HUES64 (cell line): ENCODE measurements around the gene TRIM67.

Experiments used
- H3K27ac ChIP-seq: 2 replicates; pipeline ENCODE4 v1.7.0; 2013; ENCODE audit warnings: low read depth, low read length, inconsistent platforms
- H3K27me3 ChIP-seq: 2 replicates; pipeline ENCODE4 v1.6.1; 2013; ENCODE audit warnings: mild to moderate bottlenecking, low read length; ENCODE audit not compliant: insufficient read depth
- H3K36me3 ChIP-seq: 2 replicates; pipeline ENCODE4 v1.6.1; 2013; ENCODE audit warnings: mild to moderate bottlenecking, low read length; ENCODE audit not compliant: insufficient read depth
- H3K4me1 ChIP-seq: 2 replicates; pipeline ENCODE4 v1.6.1; 2013; ENCODE audit warnings: mild to moderate bottlenecking, low read length, moderate library complexity; ENCODE audit not compliant: insufficient read depth
- H3K4me3 ChIP-seq: 2 replicates; pipeline ENCODE4 v1.5.1; 2013; ENCODE audit warnings: mild to moderate bottlenecking, low read length, moderate library complexity
- H3K9ac ChIP-seq: 2 replicates; pipeline ENCODE4 v1.6.1; 2013; ENCODE audit warnings: mild to moderate bottlenecking, low read depth, low read length
- H3K9me3 ChIP-seq: 2 replicates; pipeline ENCODE4 v1.6.1; 2013; ENCODE audit warnings: low read depth, low read length; ENCODE audit not compliant: insufficient read depth
- WGBS: fragments of 150-250, 120-280 bp; methylation state at CpG from one replicate; pipeline ENCODE4 v1.1.7; 2013; ENCODE audit warnings: missing lambda C conversion rate; 5-methylcytosine and 5-hydroxymethylcytosine counted together

Gene TRIM67

GRCh38 chr1:231238298-231238697, 76.4 kb downstream of the TRIM67 start:
- Histone ChIP-seq H3K36me3 (peaks cover 21% of the 10 kb centered on the region), H3K4me1 (peaks cover 13% of the 10 kb centered on the region), H3K27ac (no peak overlapping the region), H3K27me3 (no peaks in the 10 kb centered on the region), H3K9me3 (no peaks in the 10 kb centered on the region), H3K4me3 (no peak overlapping the region), H3K9ac (no peak overlapping the region)
- WGBS, result 97% methylated on average over 1 of the region's 1 CpG

DNA sequence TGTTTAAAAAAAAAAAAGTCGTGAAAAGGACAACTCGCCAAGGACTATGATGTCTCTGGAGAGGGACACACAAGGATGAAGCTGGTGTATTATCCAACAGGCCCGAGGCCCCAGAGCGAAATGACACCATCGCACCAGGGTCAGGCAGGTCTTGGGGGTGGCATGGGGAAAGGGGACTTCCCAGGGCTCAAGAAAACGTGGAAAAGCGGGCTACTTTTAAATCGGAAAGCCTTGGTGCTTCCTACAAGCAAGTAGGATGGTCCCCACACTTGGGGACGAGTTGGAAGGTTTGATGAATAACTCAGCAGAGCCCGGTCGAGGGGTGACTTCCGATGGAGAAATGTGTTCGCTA, 78.6 kb downstream of the TRIM67 start:
- no peaks in the 10 kb centered on the region for H3K27me3 ChIP-seq
- peak overlapping the region; percentile 96 for H3K4me3 ChIP-seq
- peak overlapping the region; percentile 78 for H3K27ac ChIP-seq
- peaks cover 13% of the 10 kb centered on the region for H3K4me1 ChIP-seq
- no peaks in the 10 kb centered on the region for H3K9me3 ChIP-seq
- peak overlapping the region; percentile 91 for H3K9ac ChIP-seq
- peaks cover 21% of the 10 kb centered on the region for H3K36me3 ChIP-seq
- 5% methylated on average over 13 of the region's 13 CpGs for WGBS

- Histone ChIP-seq H3K27me3 (no peaks in the 10 kb centered on the region), H3K27ac (peak within 1 kb of the TSS; percentile 78), H3K36me3 (peaks cover 21% of the 10 kb centered on the region), H3K9me3 (no peaks in the 10 kb centered on the region), H3K9ac (peak within 1 kb of the TSS; percentile 91), H3K4me1 (peaks cover 13% of the 10 kb centered on the region), H3K4me3 (peak within 1 kb of the TSS; percentile 96)
- under 1% methylated on average over 50 of the region's 51 CpGs for WGBS
Measured at GRCh38 chr1:231240883-231241735, 79.3 kb downstream of the TRIM67 start, which contains the start of gene GNPAT. Gene GNPAT, plus strand, starts transcription at chr1:231241212. Its CDS starts 167 bp downstream, at chr1:231241379.

- peak overlapping the region; percentile 91 for H3K9ac ChIP-seq
- H3K4me3 ChIP-seq, result peak overlapping the region; percentile 96
- no peaks in the 10 kb centered on the region for H3K27me3 ChIP-seq
- H3K9me3 ChIP-seq, result no peaks in the 10 kb centered on the region
- H3K4me1 ChIP-seq, result peaks cover 13% of the 10 kb centered on the region
- H3K27ac ChIP-seq, result no peak overlapping the region
- under 1% methylated on average over 10 of the region's 10 CpGs for WGBS
- H3K36me3 ChIP-seq, result peaks cover 21% of the 10 kb centered on the region
Measured at GRCh38 chr1:231241750-231242149, 79.9 kb downstream of the TRIM67 start.

GRCh38 chr1:231242516-231243198, 80.8 kb downstream of the TRIM67 start:
- no peaks in the 10 kb centered on the region for H3K27me3 ChIP-seq

DNA sequence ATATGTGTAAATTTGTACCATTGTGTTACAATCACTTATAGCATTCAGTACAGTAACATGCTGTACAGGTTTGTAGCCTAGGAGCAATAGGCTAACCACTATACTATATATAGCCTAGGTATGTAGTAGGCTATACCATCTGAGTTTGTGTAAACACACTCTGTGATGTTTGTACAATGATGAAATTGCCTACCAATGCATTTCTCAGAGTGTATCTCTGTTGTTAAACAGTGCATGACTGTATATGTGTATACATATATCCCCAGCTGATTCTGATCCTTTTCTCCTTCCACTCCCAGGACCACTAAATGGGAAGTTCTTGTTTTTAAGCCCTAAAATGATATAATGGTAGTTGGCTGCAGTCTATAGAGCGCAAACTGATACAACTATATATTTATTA, 86.9 kb downstream of the TRIM67 start:
- no CpG with 5 or more reads among the region's 1 CpG for WGBS
- Histone ChIP-seq H3K36me3 (peaks cover 29% of the 10 kb centered on the region), H3K27me3 (no peaks in the 10 kb centered on the region), H3K4me1 (no peaks in the 10 kb centered on the region), H3K9ac (no peak overlapping the region), H3K4me3 (no peak overlapping the region), H3K27ac (no peak overlapping the region), H3K9me3 (no peaks in the 10 kb centered on the region)

More at GRCh38 chr1:231242516-231243198, 80.8 kb downstream of the TRIM67 start:
- peaks cover 13% of the 10 kb centered on the region for H3K4me1 ChIP-seq
- H3K27ac ChIP-seq, result no peak overlapping the region
- WGBS, result 92% methylated on average over 4 of the region's 5 CpGs
- H3K9ac ChIP-seq, result no peak overlapping the region
- peak overlapping the region; percentile 96 for H3K4me3 ChIP-seq
- H3K36me3 ChIP-seq, result peaks cover 15% of the 10 kb centered on the region
- H3K9me3 ChIP-seq, result no peaks in the 10 kb centered on the region

GRCh38 chr1:231252336-231252735, 90.5 kb downstream of the TRIM67 start:
- Histone ChIP-seq H3K9ac (no peak overlapping the region), H3K36me3 (peaks cover 44% of the 10 kb centered on the region), H3K4me3 (no peak overlapping the region), H3K27me3 (no peaks in the 10 kb centered on the region), H3K9me3 (no peaks in the 10 kb centered on the region), H3K4me1 (no peaks in the 10 kb centered on the region), H3K27ac (no peak overlapping the region)
- 98% methylated on average over 3 of the region's 3 CpGs for WGBS

DNA sequence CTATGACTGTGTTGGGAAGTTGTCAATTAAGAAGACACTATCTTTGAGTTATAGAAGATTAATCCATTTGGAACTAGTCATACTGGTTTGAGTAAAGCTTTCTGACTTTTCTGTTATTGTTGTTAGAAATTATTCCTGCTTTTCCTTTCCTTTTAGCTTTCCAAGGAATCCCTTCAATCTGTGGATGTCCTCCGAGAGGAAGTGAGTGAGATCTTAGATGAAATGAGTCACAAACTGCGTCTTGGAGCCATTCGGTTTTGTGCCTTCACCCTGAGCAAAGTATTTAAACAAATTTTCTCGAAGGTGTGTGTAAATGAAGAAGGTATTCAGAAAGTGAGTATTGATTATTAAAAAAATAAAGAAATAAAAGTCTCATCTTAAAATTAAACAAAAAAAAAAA, 98.5 kb downstream of the TRIM67 start:
- H3K27me3 ChIP-seq, result no peaks in the 10 kb centered on the region
- H3K36me3 ChIP-seq, result peaks cover 81% of the 10 kb centered on the region
- no peaks in the 10 kb centered on the region for H3K4me1 ChIP-seq
- H3K27ac ChIP-seq, result no peak overlapping the region
- 94% methylated on average over 3 of the region's 4 CpGs for WGBS
- no peaks in the 10 kb centered on the region for H3K9me3 ChIP-seq
- no peak overlapping the region for H3K9ac ChIP-seq
- no peak overlapping the region for H3K4me3 ChIP-seq

DNA sequence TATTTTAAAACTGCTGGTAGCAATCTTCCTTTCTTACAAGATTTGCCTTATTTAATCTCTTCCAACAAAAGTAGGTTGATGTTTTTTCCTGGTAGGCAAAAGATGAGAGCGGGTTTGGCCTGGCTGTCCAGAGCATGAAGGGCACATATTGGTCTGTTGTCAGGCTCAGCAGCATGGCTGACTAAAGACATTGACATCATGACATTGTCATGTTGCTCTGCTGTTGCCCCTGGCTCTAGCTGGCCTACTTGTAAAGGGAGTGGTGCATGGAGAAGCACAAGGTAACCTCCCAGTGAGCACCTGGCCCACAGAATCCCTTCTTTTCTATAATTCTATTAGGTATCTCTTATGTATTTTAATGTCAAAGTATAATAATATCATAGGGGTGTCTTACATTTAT, 102.8 kb downstream of the TRIM67 start:
- H3K4me3 ChIP-seq, result no peak overlapping the region

GRCh38 chr1:231265379-231265778, 103.5 kb downstream of the TRIM67 start:
- no peak overlapping the region for H3K27ac ChIP-seq
- no peaks in the 10 kb centered on the region for H3K9me3 ChIP-seq
- no peak overlapping the region for H3K9ac ChIP-seq
- WGBS, result 95% methylated on average over 3 of the region's 3 CpGs
- H3K4me1 ChIP-seq, result no peaks in the 10 kb centered on the region
- H3K36me3 ChIP-seq, result peaks cover 91% of the 10 kb centered on the region
- no peaks in the 10 kb centered on the region for H3K27me3 ChIP-seq
- H3K4me3 ChIP-seq, result no peak overlapping the region

More for the DNA sequence above, 102.8 kb downstream of the TRIM67 start:
- H3K27me3 ChIP-seq, result no peaks in the 10 kb centered on the region
- no peaks in the 10 kb centered on the region for H3K4me1 ChIP-seq
- H3K27ac ChIP-seq, result no peak overlapping the region
- H3K9ac ChIP-seq, result no peak overlapping the region
- 98% methylated on average over 1 of the region's 1 CpG for WGBS
- H3K9me3 ChIP-seq, result no peaks in the 10 kb centered on the region
- peaks cover 91% of the 10 kb centered on the region for H3K36me3 ChIP-seq

DNA sequence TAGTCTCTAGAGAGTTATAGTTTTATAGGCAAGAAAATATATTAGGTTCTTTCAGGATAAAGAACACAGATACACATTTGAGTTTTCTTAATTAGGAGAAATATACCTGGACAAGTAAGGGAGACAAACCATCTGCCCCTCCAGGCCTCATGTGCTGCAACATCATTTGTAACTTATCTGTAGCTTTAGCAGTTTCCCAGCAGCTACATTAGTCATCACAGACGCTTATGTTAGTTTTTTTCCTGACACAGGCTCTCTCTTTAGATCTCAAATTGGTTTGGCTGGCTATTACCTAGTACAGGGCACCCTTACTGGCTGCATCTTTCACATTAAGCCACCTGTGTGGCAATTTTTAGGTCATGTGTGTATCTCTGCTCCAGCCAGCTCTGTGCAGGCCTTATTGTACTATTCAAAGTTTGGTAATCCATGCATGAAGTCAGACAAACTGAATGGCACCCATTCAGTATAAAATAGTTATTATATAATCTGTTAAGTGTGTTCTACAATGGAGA, 105.0 kb downstream of the TRIM67 start:
- WGBS, result 0% methylated on average over 1 of the region's 1 CpG
- Histone ChIP-seq H3K4me3 (no peak overlapping the region), H3K9ac (no peak overlapping the region), H3K9me3 (no peaks in the 10 kb centered on the region), H3K27ac (no peak overlapping the region), H3K4me1 (no peaks in the 10 kb centered on the region), H3K27me3 (no peaks in the 10 kb centered on the region), H3K36me3 (peaks cover 89% of the 10 kb centered on the region)
